Fibroblast of lung (primary cell): ENCODE measurements around the gene TSBP1. TPM values are rescaled to one million over a fixed set of nuclear protein-coding genes. Genes with fewer than 3 reads are reported as not detected.

Experiments used
- DNase-seq, 2 donors: peaks; one replicate each; pipeline versions ENCODE4 v3.0.0 to v3.0.0-alpha.2; 2010; ENCODE audit warnings: low read depth in 2 of 2
- H2AFZ ChIP-seq: 2 replicates; pipeline ENCODE4 v1.5.1; 2012; ENCODE audit warnings: low read length, control low read depth, inconsistent platforms
- H3K27ac ChIP-seq: 2 replicates; pipeline ENCODE4 v1.5.1; 2011; ENCODE audit warnings: low read length, control low read depth; ENCODE audit not compliant: insufficient read depth
- H3K27me3 ChIP-seq: 2 replicates; pipeline ENCODE4 v1.5.1; 2011; ENCODE audit warnings: mild to moderate bottlenecking, low read length; ENCODE audit not compliant: control insufficient read depth, insufficient read depth
- H3K36me3 ChIP-seq: 2 replicates; pipeline ENCODE4 v1.5.1; 2011; ENCODE audit warnings: low read length; ENCODE audit not compliant: control insufficient read depth, insufficient read depth
- H3K4me1 ChIP-seq: 2 replicates; pipeline ENCODE4 v1.5.1; 2011; ENCODE audit warnings: low read length; ENCODE audit not compliant: control insufficient read depth, insufficient read depth; ENCODE audit errors: extremely low read depth
- H3K4me2 ChIP-seq: 2 replicates; pipeline ENCODE4 v1.5.1; 2011; ENCODE audit warnings: low read length, control low read depth; ENCODE audit not compliant: insufficient read depth; ENCODE audit errors: extremely low read depth
- H3K4me3 ChIP-seq, 4 experiments: fragments of 200-600 bp in 1 of 4; sonication (generic) in 1 of 4; replicated peaks in 1 of 4; 2 replicates each; pipeline ENCODE4 v1.5.1; 2011 to 2016; ENCODE audit warnings: low read length in 4 of 4, low read depth in 3 of 4, mild to moderate bottlenecking in 3 of 4, control low read depth in 2 of 4, inconsistent platforms in 1 of 4, mixed read lengths in 1 of 4; ENCODE audit not compliant: insufficient read depth in 1 of 4; ENCODE audit errors: control extremely low read depth in 1 of 4
- H3K79me2 ChIP-seq: 2 replicates; pipeline ENCODE4 v1.5.1; 2012; ENCODE audit warnings: mild to moderate bottlenecking, low read length, inconsistent platforms; ENCODE audit not compliant: control insufficient read depth, insufficient read depth
- H3K9ac ChIP-seq: 2 replicates; pipeline ENCODE4 v1.5.1; 2011; ENCODE audit warnings: mild to moderate bottlenecking, low read length, control low read depth; ENCODE audit not compliant: insufficient read depth
- H3K9me3 ChIP-seq: 2 replicates; pipeline ENCODE4 v1.5.1; 2012; ENCODE audit warnings: low read depth, low read length; ENCODE audit not compliant: control insufficient read depth, insufficient read depth
- H4K20me1 ChIP-seq: 2 replicates; pipeline ENCODE4 v1.5.1; 2011; ENCODE audit warnings: low read length; ENCODE audit not compliant: control insufficient read depth, insufficient read depth; ENCODE audit errors: extremely low read depth
- EZH2 ChIP-seq: IDR thresholded peaks from 2 replicates; pipeline ENCODE4 v1.5.1; 2012; ENCODE audit warnings: low read length, control low read depth, mild to moderate bottlenecking; ENCODE audit errors: missing control alignments
- polyA plus RNA-seq, 2 donors: library from polyadenylated mRNA; depleted of rRNA in 1 of 2; stranded (reverse) in 1 of 2; unstranded in 1 of 2; fragments of >200 nt; gene quantifications; 2 replicates each; pipeline ENCODE4 v1.2.1, GENCODE V29; 2011 to 2012; ENCODE audit warnings: missing spikeins in 1 of 2
- total RNA-seq: library from RNA; depleted of rRNA; stranded (reverse); fragments of >200 nt; gene quantifications from 2 replicates; pipeline ENCODE4 v1.2.1, GENCODE V29; 2014
- TF ChIP-seq, protein P1 (sequence below), 2 donors: IDR thresholded peaks in 1 of 2; conservative IDR thresholded peaks in 1 of 2; 1 replicate in 1 of 2; 2 replicates in 1 of 2; pipeline ENCODE4 v1.5.1; 2011 to 2012; ENCODE audit warnings: low read length in 2 of 2, control low read depth in 1 of 2, inconsistent platforms in 1 of 2, low read depth in 1 of 2, mild to moderate bottlenecking in 1 of 2

Gene TSBP1
- total and polyA plus RNA-seq, 2 donors (not counting 1 experiment from before 2014, with no cell fraction given), result not detected

DNA sequence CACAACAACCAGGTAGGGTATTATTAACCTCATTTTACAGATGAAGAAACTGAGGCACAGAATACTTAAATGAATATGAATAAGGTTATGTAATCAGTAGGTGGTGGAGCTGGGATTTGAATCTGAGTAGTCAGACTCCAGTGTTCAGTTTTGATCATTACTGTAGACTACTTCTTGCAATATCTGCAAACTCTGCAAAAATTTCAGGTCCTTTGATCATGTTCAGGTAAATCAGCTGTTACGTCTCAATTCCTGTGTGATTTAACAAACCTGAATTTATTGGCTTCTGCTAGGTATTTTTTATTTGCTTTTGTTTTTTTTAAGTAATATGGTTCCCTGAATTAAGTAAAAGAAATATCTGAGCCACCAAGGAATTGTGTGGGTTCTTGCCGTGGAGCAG lies 77.1 kb downstream of the TSBP1 start:
- no peak overlapping the region for H3K4me2 ChIP-seq
- no peaks in the 10 kb centered on the region for H3K79me2 ChIP-seq
- no peak overlapping the region for H2AFZ ChIP-seq
- H3K36me3 ChIP-seq, result no peaks in the 10 kb centered on the region
- no peak for DNase-seq
- TF ChIP-seq, protein P1, sequence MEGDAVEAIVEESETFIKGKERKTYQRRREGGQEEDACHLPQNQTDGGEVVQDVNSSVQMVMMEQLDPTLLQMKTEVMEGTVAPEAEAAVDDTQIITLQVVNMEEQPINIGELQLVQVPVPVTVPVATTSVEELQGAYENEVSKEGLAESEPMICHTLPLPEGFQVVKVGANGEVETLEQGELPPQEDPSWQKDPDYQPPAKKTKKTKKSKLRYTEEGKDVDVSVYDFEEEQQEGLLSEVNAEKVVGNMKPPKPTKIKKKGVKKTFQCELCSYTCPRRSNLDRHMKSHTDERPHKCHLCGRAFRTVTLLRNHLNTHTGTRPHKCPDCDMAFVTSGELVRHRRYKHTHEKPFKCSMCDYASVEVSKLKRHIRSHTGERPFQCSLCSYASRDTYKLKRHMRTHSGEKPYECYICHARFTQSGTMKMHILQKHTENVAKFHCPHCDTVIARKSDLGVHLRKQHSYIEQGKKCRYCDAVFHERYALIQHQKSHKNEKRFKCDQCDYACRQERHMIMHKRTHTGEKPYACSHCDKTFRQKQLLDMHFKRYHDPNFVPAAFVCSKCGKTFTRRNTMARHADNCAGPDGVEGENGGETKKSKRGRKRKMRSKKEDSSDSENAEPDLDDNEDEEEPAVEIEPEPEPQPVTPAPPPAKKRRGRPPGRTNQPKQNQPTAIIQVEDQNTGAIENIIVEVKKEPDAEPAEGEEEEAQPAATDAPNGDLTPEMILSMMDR (conservative IDR thresholded peaks at IDR 0.05 in 1 of 2, IDR thresholded peaks at IDR 0.05 in 1 of 2; ENCODE audit: low read depth in 1 of 2, low read length in 2 of 2), result no peak
- TF ChIP-seq EZH2, result no peak
- no peaks in the 10 kb centered on the region for H4K20me1 ChIP-seq
- no peaks in the 10 kb centered on the region for H3K27me3 ChIP-seq
- no peak overlapping the region for H3K4me3 ChIP-seq
- H3K9ac ChIP-seq, result no peak overlapping the region
- H3K4me1 ChIP-seq, result no peaks in the 10 kb centered on the region
- no peak overlapping the region for H3K27ac ChIP-seq
- no peaks in the 10 kb centered on the region for H3K9me3 ChIP-seq

DNA sequence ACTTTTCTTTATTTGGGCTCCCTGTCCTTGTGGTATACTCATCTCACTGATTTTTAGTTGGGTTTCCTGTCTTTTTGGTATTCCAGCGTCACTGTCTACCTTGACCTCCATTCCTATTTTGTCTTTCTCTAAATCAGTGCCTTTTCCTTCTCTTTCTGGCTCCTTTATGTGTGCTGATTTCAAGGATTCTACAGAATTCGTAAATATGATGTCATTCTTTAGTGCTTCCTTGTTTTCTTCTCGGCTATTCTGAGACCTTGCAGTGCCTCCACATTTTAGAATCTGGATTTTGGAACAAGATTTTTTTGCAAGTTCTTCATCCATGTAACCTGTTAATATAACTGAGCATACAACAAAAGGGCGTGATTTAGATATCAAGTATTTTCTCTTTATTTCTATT lies 78.0 kb downstream of the TSBP1 start:
- Histone ChIP-seq H3K27ac (no peak overlapping the region), H3K4me2 (no peak overlapping the region), H3K9ac (no peak overlapping the region), H3K27me3 (no peaks in the 10 kb centered on the region), H4K20me1 (no peaks in the 10 kb centered on the region), H3K4me3 (no peak overlapping the region), H3K4me1 (no peaks in the 10 kb centered on the region), H2AFZ (no peak overlapping the region), H3K9me3 (no peaks in the 10 kb centered on the region), H3K79me2 (no peaks in the 10 kb centered on the region), H3K36me3 (no peaks in the 10 kb centered on the region)
- DNase-seq, result no peak
- TF ChIP-seq, protein P1 (conservative IDR thresholded peaks at IDR 0.05 in 1 of 2, IDR thresholded peaks at IDR 0.05 in 1 of 2; ENCODE audit: low read depth in 1 of 2, low read length in 2 of 2), result no peak
- TF ChIP-seq EZH2, result no peak

- Histone ChIP-seq H2AFZ (no peak overlapping the region), H3K9me3 (no peaks in the 10 kb centered on the region), H4K20me1 (no peaks in the 10 kb centered on the region), H3K36me3 (no peaks in the 10 kb centered on the region), H3K27ac (no peak overlapping the region), H3K4me3 (no peak overlapping the region), H3K9ac (no peak overlapping the region), H3K27me3 (no peaks in the 10 kb centered on the region), H3K4me2 (no peak overlapping the region), H3K4me1 (no peaks in the 10 kb centered on the region), H3K79me2 (no peaks in the 10 kb centered on the region)
- no peak for TF ChIP-seq EZH2
- TF ChIP-seq, protein P1 (conservative IDR thresholded peaks at IDR 0.05 in 1 of 2, IDR thresholded peaks at IDR 0.05 in 1 of 2; ENCODE audit: low read depth in 1 of 2, low read length in 2 of 2), result no peak
- no peak for DNase-seq
Measured at GRCh38 chr6:32291543-32291942, 80.2 kb downstream of the TSBP1 start.
